HG03280 (cell line): ENCODE results near the gene SNX25.

Experiments
- ATAC-seq: cut with Tn5 transposase; IDR thresholded peaks from one replicate; pipeline ENCODE4 v1.9.1; 2021; ENCODE audit warnings: mild to moderate bottlenecking, moderate library complexity; ENCODE audit not compliant: unreplicated experiment

SNX25 gene

GRCh38 chr4:185259719-185260118, 50.3 kb downstream of the SNX25 start:
- ATAC-seq, result no peak

- ATAC-seq, result no peak
Measured at GRCh38 chr4:185261946-185262345, 52.5 kb downstream of the SNX25 start.

GRCh38 chr4:185263419-185263818, 54.0 kb downstream of the SNX25 start:
- ATAC-seq, result peak; percentile 78

GRCh38 chr4:185265942-185266341, 56.5 kb downstream of the SNX25 start:
- ATAC-seq, result peak; percentile 59

GRCh38 chr4:185269286-185269685, 59.9 kb downstream of the SNX25 start:
- ATAC-seq, result no peak

DNA sequence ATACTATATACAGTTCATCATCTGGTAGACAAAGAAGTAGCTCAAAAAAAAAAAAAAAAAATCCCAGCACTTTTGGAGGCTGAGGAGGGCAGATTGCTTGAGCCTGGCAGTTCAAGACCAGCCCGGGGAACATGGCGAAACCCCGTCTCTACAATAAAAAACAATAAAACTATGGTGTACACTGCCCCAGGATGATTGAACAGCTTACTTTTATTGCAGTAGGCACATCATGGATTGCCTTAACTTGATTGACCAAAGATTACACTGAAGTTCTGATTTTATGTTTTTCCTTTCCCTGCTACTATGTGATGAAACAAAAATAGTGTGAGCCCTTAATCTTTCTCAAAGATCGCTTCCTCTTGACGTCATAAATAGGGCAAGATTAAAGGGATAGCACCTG, 60.6 kb downstream of the SNX25 start:
- no peak for ATAC-seq

- ATAC-seq, result no peak
Measured at GRCh38 chr4:185270885-185271284, 61.5 kb downstream of the SNX25 start.

- no peak for ATAC-seq
Measured at GRCh38 chr4:185272245-185272644, 62.8 kb downstream of the SNX25 start.

GRCh38 chr4:185275501-185275900, 66.1 kb downstream of the SNX25 start:
- ATAC-seq, result no peak

- no peak for ATAC-seq
Measured at GRCh38 chr4:185276036-185276435, 66.6 kb downstream of the SNX25 start.

- no peak for ATAC-seq
Measured at GRCh38 chr4:185278716-185279115, 69.3 kb downstream of the SNX25 start.

DNA sequence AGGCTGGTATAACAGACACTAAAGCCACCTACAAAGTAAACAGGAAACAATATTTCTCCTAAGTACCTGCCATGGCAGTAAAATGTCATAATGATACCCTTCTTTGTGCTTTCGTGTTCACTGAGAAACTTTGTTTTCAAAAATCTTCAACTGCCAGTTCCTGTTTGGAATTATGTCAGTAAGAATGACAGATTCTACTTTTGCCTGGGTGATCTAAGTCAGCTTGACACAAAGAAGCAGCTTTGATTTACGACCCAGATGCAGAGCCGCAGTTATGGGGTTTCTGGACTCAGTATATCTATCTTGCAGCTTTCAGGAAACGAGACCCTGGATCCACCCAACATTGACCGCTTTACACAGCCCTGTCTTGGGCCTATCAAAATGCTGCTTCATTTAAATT, 71.2 kb downstream of the SNX25 start:
- no peak for ATAC-seq

DNA sequence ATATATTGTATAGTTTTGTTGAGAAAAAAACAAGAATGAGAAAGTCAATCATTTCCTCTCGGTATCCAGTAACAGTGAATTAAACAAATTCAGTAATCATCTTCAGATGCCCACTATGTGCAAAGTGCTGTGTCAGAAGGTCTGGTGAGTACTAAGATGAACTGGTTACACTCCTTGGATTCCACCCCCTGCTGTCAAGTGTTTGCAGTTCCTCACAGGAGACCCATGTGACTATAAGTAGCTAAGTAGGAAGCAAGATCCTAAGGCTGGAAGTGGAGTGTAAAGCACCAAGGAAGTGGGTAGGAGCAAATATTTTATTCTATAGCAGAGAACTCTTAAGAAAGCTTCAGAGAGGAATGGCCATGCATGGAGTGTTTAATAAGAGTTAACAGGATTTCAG, 73.6 kb downstream of the SNX25 start:
- no peak for ATAC-seq

DNA sequence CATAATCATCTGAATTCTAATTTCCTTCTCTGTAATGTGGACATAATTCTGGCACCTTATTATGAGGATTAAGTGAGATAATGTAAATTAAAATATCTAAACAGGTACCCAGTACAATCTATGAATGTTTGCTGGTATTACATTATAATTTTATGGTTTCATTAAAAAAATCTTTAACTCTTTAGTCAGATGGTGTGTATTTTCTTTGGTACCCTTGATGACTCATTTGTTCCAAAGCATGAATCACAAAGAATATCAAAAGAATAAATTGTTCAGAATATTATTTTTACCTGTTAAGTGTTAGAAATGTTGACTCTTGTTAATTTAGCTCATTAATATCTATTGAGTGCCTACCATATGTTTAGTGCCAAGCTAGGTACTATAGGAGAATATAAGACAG, 74.3 kb downstream of the SNX25 start:
- no peak for ATAC-seq

DNA sequence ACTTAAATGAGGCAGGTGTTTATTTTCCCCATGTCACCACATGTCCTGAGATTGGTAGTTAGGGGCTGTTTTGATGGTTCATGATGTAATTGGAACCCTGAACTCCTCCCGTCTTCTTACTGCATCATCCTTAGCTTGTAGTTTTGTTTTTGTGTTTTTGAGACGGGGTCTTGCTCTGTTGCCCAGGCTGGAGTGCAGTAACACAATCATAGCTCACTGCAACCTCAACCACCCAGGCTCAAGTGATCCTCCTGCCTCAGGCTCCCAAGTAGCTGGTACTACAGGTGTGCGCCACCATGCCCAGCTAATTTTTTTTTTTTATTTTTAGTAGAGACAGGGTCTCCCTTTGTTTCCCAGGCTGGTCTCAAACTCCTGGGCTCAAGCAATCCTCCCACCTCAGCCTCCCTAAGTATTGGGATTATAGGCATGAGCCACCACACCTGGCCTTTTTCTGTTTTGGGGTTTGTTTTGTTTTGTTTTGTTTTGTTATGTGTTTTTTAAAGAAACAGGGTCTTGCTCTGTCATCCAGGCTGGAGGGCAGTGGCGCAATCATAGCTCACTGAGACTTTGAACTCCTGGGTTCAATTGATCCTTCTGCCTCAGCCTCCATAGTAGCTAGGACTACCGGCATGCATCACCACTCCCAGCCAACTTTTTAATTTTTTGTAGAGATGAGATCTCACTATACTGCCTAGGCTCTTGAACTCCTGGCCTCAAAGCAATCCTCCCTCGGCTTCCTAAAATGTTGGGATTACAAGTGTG, 76.4 kb downstream of the SNX25 start:
- ATAC-seq, result no peak

GRCh38 chr4:185286571-185286970, 77.2 kb downstream of the SNX25 start:
- ATAC-seq, result no peak

DNA sequence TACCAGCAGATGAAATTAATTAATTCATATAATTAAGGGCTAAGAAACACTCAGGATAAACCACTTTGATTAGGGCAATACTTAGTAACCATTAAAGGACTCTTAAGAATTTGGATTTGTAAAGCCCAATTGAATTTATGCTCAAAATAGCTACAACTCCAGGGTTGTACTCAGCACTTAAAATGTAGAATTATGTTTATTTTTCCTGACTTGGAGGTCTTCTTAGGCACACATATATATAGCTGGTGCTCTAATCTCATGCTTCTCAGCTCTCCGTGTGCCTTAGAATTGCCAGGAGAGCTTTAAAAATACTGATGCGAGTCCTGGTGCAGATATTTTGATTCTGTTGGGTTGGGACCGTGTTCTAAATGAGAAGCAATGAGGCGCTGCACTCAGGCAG, 77.6 kb downstream of the SNX25 start:
- ATAC-seq, result no peak

GRCh38 chr4:185290018-185290607, 80.7 kb downstream of the SNX25 start:
- ATAC-seq, result no peak

- no peak for ATAC-seq
Measured at GRCh38 chr4:185290656-185291055, 81.3 kb downstream of the SNX25 start.

DNA sequence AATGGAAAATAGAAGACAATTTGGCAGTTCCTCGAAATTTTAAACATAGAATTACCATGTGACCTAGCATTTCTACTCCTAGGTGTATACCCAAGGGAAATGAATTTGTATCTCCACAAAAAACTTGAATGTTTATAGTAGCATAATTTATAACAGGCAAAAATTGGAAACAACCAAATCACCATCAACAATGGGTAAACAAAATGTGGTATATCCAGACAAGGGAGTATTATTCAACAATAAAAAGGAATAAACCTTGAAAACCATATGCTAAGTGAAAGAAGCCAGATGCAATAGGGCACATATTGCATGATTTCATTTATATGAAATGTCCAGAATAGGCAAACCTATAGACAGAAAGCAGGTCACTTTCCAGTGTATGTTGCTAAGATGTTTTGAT, 83.8 kb downstream of the SNX25 start:
- ATAC-seq, result no peak

DNA sequence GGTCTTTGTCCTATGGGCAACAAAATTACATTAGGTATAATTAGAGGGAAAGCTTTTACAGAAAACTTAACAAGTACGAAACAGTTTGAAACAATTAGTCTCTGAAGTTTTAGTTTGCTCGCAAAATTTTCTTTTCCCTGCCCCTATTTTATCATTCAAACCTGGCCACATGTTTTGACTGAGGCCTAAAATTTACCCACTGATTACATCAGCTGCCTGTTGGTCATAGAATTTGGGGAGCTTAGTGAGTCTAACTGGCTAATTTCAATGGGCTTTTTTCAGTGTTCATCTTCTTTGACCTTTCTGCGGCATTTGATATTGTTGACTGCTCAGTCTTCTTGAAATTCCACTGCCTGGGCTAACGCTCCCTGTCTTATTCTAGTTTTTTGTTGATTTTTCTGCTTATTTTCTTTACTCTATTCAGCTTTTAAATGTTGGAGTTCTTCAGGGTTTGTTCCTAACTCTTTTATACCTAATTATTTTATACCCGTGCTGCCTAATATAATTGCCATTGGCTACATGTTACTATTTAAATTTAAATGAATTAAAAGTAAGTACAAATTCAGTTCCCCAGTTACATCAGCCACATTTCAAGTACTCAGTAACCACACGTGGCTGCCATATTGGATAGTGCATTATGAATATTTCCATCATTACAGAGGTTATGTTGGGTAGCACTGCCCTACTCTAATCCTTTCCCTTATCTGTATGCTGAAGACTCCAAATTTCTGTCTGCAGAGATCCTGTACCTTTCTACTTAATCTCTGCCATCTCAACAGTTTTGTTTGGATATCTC, 87.5 kb downstream of the SNX25 start:
- no peak for ATAC-seq
